Measurements from ENCODE around the gene IGSF21.

GRCh38 chr1:18309552-18310155 is 202.1 kb downstream of the IGSF21 start:
- TF ChIP-seq CTCF (IDR thresholded peaks at IDR 0.05) (no peak), POLR2AphosphoS5 (IDR thresholded peaks at IDR 0.05) (no peak), POLR2A (IDR thresholded peaks at IDR 0.05) (no peak)

All from gastroesophageal sphincter (tissue), 3 donors.